Naive thymus-derived CD4-positive, alpha-beta T cell (primary cell): ENCODE results near the gene CYBRD1. TPM values are rescaled to one million over a fixed set of nuclear protein-coding genes. Genes with fewer than 3 reads are reported as not detected.
"Not testable (repeated sequence)": the region's sequence is repeated elsewhere in the genome, so short reads cannot be mapped to it uniquely, and the experiment has no call there.

Source experiments
- ATAC-seq: fragments of 150-1000 bp; cut with Tn5 transposase; 2 replicates; pipeline ENCODE4 v1.10.0; 2021; ENCODE audit warnings: mild to moderate bottlenecking, moderate library complexity
- CTCF ChIA-PET: fragments of 350-600 bp; sonication (Branson Sonifier 250); formaldehyde crosslinking; loops from one replicate; lab custom pipeline; 2021; ENCODE audit warnings: antibody characterized with exemption; lab: Charles Lee
- POLR2A ChIA-PET: fragments of 350-600 bp; sonication (Branson Sonifier 250); formaldehyde crosslinking; loops from one replicate; lab custom pipeline; 2021; ENCODE audit warnings: antibody characterized with exemption, inconsistent platforms; lab: Charles Lee
- DNase-seq, 9 donors: peaks; one replicate each; pipeline versions ENCODE4 v3.0.0 to v3.0.0-alpha.2; 2020 to 2022; ENCODE audit warnings: mixed read lengths in 1 of 9
- H3K27ac ChIP-seq: one replicate; pipeline ENCODE4 v1.7.0; 2013; ENCODE audit warnings: mild to moderate bottlenecking, low read depth, low read length, moderate library complexity
- H3K27me3 ChIP-seq, 2 donors: one replicate each; pipeline ENCODE4 v1.7.0; 2013; ENCODE audit warnings: low read length in 2 of 2, mild to moderate bottlenecking in 2 of 2, moderate library complexity in 2 of 2; ENCODE audit not compliant: control insufficient read depth in 2 of 2, insufficient read depth in 2 of 2
- H3K36me3 ChIP-seq, 3 experiments: 1 replicate in 2 of 3; 2 replicates in 1 of 3; pipeline ENCODE4 v1.7.0; 2013; ENCODE audit warnings: low read length in 3 of 3, mild to moderate bottlenecking in 3 of 3, moderate library complexity in 1 of 3; ENCODE audit not compliant: insufficient read depth in 3 of 3, control insufficient read depth in 2 of 3
- H3K4me1 ChIP-seq, 2 donors: one replicate each; pipeline ENCODE4 v1.7.0; 2013; ENCODE audit warnings: low read length in 2 of 2, mild to moderate bottlenecking in 2 of 2, moderate library complexity in 1 of 2; ENCODE audit not compliant: control insufficient read depth in 2 of 2, insufficient read depth in 2 of 2
- H3K4me3 ChIP-seq: 2 replicates; pipeline ENCODE4 v1.7.0; 2013; ENCODE audit warnings: mild to moderate bottlenecking, low read length
- H3K9me3 ChIP-seq, 3 experiments: 1 replicate in 2 of 3; 2 replicates in 1 of 3; pipeline ENCODE4 v1.7.0; 2013; ENCODE audit warnings: low read length in 3 of 3; ENCODE audit not compliant: control insufficient read depth in 2 of 3
- H3K27ac Mint-ChIP-seq, 9 donors: one replicate each; pipeline ENCODE4 v1.8.0; 2020 to 2022; ENCODE audit warnings: mixed read lengths in 9 of 9, mild to moderate bottlenecking in 8 of 9, moderate library complexity in 5 of 9, inconsistent platforms in 2 of 9
- H3K27me3 Mint-ChIP-seq, 5 donors: one replicate each; pipeline ENCODE4 v1.8.0; 2021 to 2022; ENCODE audit warnings: mixed read lengths in 5 of 5, mild to moderate bottlenecking in 1 of 5
- H3K36me3 Mint-ChIP-seq, 5 donors: one replicate each; pipeline ENCODE4 v1.8.0; 2020 to 2022; ENCODE audit warnings: mixed read lengths in 5 of 5, mild to moderate bottlenecking in 3 of 5, inconsistent platforms in 1 of 5
- H3K4me1 Mint-ChIP-seq, 7 donors: one replicate each; pipeline ENCODE4 v1.8.0; 2020 to 2022; ENCODE audit warnings: mixed read lengths in 7 of 7, mild to moderate bottlenecking in 3 of 7, inconsistent platforms in 1 of 7
- H3K4me3 Mint-ChIP-seq, 10 donors: one replicate each; pipeline ENCODE4 v1.8.0; 2020 to 2022; ENCODE audit warnings: mild to moderate bottlenecking in 10 of 10, mixed read lengths in 10 of 10, moderate library complexity in 6 of 10, inconsistent platforms in 2 of 10
- H3K9me3 Mint-ChIP-seq, 11 donors: one replicate each; pipeline ENCODE4 v1.8.0; 2020 to 2022; ENCODE audit warnings: mixed read lengths in 11 of 11, mild to moderate bottlenecking in 4 of 11, inconsistent platforms in 1 of 11, moderate library complexity in 1 of 11
- intact Hi-C, 2 donors: fragments of 100-400 bp; cut with micrococcal nuclease; formaldehyde crosslinking; loops; one replicate each; pipeline ENCODE4 v1.15.1; 2023
- polyA plus RNA-seq, 2 donors: library from polyadenylated mRNA; unstranded; fragments of 300-500 nt; fragmentation: Illumina TruSeq; gene quantifications; one replicate each; pipeline ENCODE4 v1.2.3, GENCODE V29; 2021
- total RNA-seq, 6 experiments: library from RNA in 5 of 6; stranded (reverse) in 5 of 6; gene quantifications; 1 replicate in 5 of 6; 2 replicates in 1 of 6; pipeline ENCODE4 v1.2.3 and lab custom pipeline; 2021 to 2026

The CYBRD1 gene
- total and polyA plus RNA-seq, 7 experiments from 2014 or later: 0.12 to 11.1 (median 1.2) TPM; not detected in 1

- ChIA-PET CTCF (interaction anchor here (0.8 kb wide), 1 partner anchor 555 kb away, joined by 3 read pairs; no protein-coding TSS in a partner anchor), POLR2A (no interaction called here)
- Histone ChIP-seq H3K36me3 (no peaks in the 10 kb centered on the region), H3K9me3 (peaks cover 0 to 7% (median 0%) of the 10 kb centered on the region in 3 experiments), H3K4me3 (no peak overlapping the region), H3K27ac (no peak overlapping the region), H3K4me1 (no peaks in the 10 kb centered on the region), H3K27me3 (no peaks in the 10 kb centered on the region)
- ATAC-seq (no peak), DNase-seq (no peak)
- peaks cover 4 to 8% (median 6%) of the 10 kb centered on the region in 11 donors for H3K9me3 Mint-ChIP-seq
- peaks cover 0 to 11% (median 0%) of the 10 kb centered on the region in 5 donors for H3K36me3 Mint-ChIP-seq
- H3K4me3 Mint-ChIP-seq: no peak overlapping the region
- intact Hi-C loops: no loop called here
- H3K4me1 Mint-ChIP-seq: no peaks in the 10 kb centered on the region
- H3K27me3 Mint-ChIP-seq: peaks cover 26 to 53% (median 34%) of the 10 kb centered on the region in 5 donors
- no peak overlapping the region for H3K27ac Mint-ChIP-seq
Measured at GRCh38 chr2:171531291-171531690, 9.0 kb downstream of the CYBRD1 start.

- peaks cover 4 to 8% (median 6%) of the 10 kb centered on the region in 11 donors for H3K9me3 Mint-ChIP-seq
- H3K4me3 Mint-ChIP-seq: no peak overlapping the region
- no peak overlapping the region for H3K27ac ChIP-seq
- H3K9me3 ChIP-seq: peaks cover 0 to 7% (median 0%) of the 10 kb centered on the region in 3 experiments
- H3K4me3 ChIP-seq: no peak overlapping the region
- peaks cover 0 to 11% (median 0%) of the 10 kb centered on the region in 5 donors for H3K36me3 Mint-ChIP-seq
- DNase-seq: no peak
- ChIA-PET CTCF (no interaction called here), POLR2A (no interaction called here)
- intact Hi-C loops: no loop called here
- H3K36me3 ChIP-seq: no peaks in the 10 kb centered on the region
- H3K27me3 ChIP-seq: no peaks in the 10 kb centered on the region
- H3K27me3 Mint-ChIP-seq: peaks cover 26 to 48% (median 33%) of the 10 kb centered on the region in 5 donors
- H3K27ac Mint-ChIP-seq: no peak overlapping the region
- no peaks in the 10 kb centered on the region for H3K4me1 ChIP-seq
- H3K4me1 Mint-ChIP-seq: no peaks in the 10 kb centered on the region
- ATAC-seq: no peak
Measured at GRCh38 chr2:171531836-171532450, 9.7 kb downstream of the CYBRD1 start.

DNA sequence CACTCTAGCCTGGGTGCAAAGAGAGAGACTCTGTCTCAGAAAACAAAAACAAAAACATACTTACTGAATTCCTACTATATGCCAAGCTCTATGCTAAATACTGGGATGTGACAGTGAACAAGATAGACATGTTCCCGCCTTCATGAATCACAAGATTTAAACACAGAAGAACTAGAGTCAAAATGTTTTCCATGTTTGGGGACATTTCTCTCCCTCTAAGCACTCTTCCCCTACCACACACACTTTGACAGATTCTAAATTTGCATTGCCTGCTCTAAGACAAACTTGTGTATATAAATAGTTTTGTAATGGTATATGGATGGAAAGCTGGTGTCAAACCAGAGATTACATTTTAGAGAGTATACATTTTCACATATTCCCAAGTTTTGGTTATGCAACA lies 11.1 kb downstream of the CYBRD1 start:
- Mint-ChIP-seq H3K36me3 (peaks cover 0 to 10% (median 0%) of the 10 kb centered on the region in 5 donors), H3K27me3 (peaks cover 19 to 41% (median 27%) of the 10 kb centered on the region in 5 donors), H3K4me3 (no peak overlapping the region), H3K27ac (no peak overlapping the region), H3K4me1 (no peaks in the 10 kb centered on the region), H3K9me3 (peaks cover 4 to 8% (median 6%) of the 10 kb centered on the region in 11 donors)
- ChIA-PET POLR2A (no interaction called here), CTCF (no interaction called here)
- Histone ChIP-seq H3K36me3 (no peaks in the 10 kb centered on the region), H3K4me1 (no peaks in the 10 kb centered on the region), H3K4me3 (no peak overlapping the region), H3K9me3 (peaks cover 0 to 7% (median 0%) of the 10 kb centered on the region in 3 experiments), H3K27ac (no peak overlapping the region), H3K27me3 (no peaks in the 10 kb centered on the region)
- ATAC-seq (no peak), DNase-seq (no peak)
- intact Hi-C loops: no loop called here

- POLR2A ChIA-PET, H3K4me3 ChIP-seq, H3K4me1 ChIP-seq, CTCF ChIA-PET, H3K4me1 Mint-ChIP-seq, DNase-seq, intact Hi-C loops, H3K27ac Mint-ChIP-seq, H3K27me3 ChIP-seq, H3K9me3 ChIP-seq, H3K27ac ChIP-seq, H3K36me3 Mint-ChIP-seq, H3K36me3 ChIP-seq, H3K4me3 Mint-ChIP-seq, H3K9me3 Mint-ChIP-seq, ATAC-seq: not testable (repeated sequence)
- H3K27me3 Mint-ChIP-seq: peaks cover 6 to 30% (median 21%) of the 10 kb centered on the region in 5 donors
Measured at GRCh38 chr2:171535528-171535927, 13.3 kb downstream of the CYBRD1 start.

- Histone ChIP-seq H3K36me3 (no peaks in the 10 kb centered on the region), H3K4me1 (no peaks in the 10 kb centered on the region), H3K9me3 (no peaks in the 10 kb centered on the region), H3K4me3 (no peak overlapping the region), H3K27ac (no peak overlapping the region), H3K27me3 (no peaks in the 10 kb centered on the region)
- POLR2A ChIA-PET: no interaction called here
- CTCF ChIA-PET: no interaction called here
- H3K27me3 Mint-ChIP-seq: peaks cover 6 to 27% (median 17%) of the 10 kb centered on the region in 5 donors
- DNase-seq (no peak), ATAC-seq (no peak)
- no peak overlapping the region for H3K4me3 Mint-ChIP-seq
- no peaks in the 10 kb centered on the region for H3K9me3 Mint-ChIP-seq
- H3K27ac Mint-ChIP-seq: no peak overlapping the region
- no peaks in the 10 kb centered on the region for H3K36me3 Mint-ChIP-seq
- H3K4me1 Mint-ChIP-seq: no peaks in the 10 kb centered on the region
- intact Hi-C loops: no loop called here
Measured at GRCh38 chr2:171540437-171540836, 18.2 kb downstream of the CYBRD1 start.

DNA sequence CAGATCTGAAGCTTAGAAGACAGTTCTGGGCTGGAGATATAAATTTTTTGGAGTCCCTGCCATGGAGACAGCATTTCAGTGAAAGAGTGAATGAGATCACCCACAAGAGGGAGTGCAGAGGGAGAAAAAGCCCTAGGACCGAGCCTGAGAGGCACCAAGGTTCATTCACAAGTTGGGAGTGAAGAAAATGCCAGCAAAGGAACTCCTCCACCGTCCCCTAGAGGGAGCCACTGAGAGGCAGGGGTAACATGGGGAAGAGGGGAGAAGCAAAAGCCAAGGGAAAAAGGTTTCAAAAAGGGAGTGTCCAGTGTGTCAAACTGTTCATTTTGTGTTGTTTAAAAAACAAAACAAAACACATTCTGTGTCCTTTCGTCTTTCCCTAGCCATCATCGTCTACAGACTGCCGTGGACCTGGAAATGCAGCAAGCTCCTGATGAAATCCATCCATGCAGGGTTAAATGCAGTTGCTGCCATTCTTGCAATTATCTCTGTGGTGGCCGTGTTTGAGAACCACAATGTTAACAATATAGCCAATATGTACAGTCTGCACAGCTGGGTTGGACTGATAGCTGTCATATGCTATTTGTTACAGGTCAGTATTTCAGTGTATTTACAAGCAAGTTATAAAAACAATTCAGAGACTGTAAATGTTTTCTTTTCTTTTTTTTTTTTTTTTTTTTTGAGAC lies 19.1 kb downstream of the CYBRD1 start:
- Histone ChIP-seq H3K27ac (no peak overlapping the region), H3K27me3 (no peaks in the 10 kb centered on the region), H3K36me3 (no peaks in the 10 kb centered on the region), H3K4me1 (no peaks in the 10 kb centered on the region), H3K4me3 (no peak overlapping the region), H3K9me3 (no peaks in the 10 kb centered on the region)
- CTCF ChIA-PET: no interaction called here
- Mint-ChIP-seq H3K4me3 (no peak overlapping the region), H3K9me3 (no peaks in the 10 kb centered on the region), H3K27me3 (peaks cover 6 to 25% (median 12%) of the 10 kb centered on the region in 5 donors), H3K4me1 (no peaks in the 10 kb centered on the region), H3K27ac (no peak overlapping the region), H3K36me3 (no peaks in the 10 kb centered on the region)
- DNase-seq (no peak), ATAC-seq (no peak)
- POLR2A ChIA-PET: no interaction called here
- intact Hi-C loops: no loop called here
